Stimulated activated naive CD8-positive, alpha-beta T cell treated with anti-CD3 and anti-CD28 coated beads, Interleukin-15, Interleukin-2, amounts not matched to agents 100 ng/mL and 50 ng/mL, for 24 hours (primary cell): ENCODE measurements around the gene ZNF705A.
"Not testable (repeated sequence)": the region's sequence is repeated elsewhere in the genome, so short reads cannot be mapped to it uniquely, and the experiment has no call there.

ENCODE experiments used
- H3K27ac Mint-ChIP-seq: one replicate; pipeline ENCODE4 v1.8.0; 2021; ENCODE audit warnings: mild to moderate bottlenecking, mixed read lengths
- H3K27me3 Mint-ChIP-seq: one replicate; pipeline ENCODE4 v1.8.0; 2021; ENCODE audit warnings: mixed read lengths
- H3K36me3 Mint-ChIP-seq: one replicate; pipeline ENCODE4 v1.8.0; 2021; ENCODE audit warnings: low read depth, mixed read lengths
- H3K4me1 Mint-ChIP-seq: one replicate; pipeline ENCODE4 v1.8.0; 2021; ENCODE audit warnings: low read depth, mixed read lengths
- H3K4me3 Mint-ChIP-seq: one replicate; pipeline ENCODE4 v1.8.0; 2021; ENCODE audit warnings: mild to moderate bottlenecking, mixed read lengths
- H3K9me3 Mint-ChIP-seq: one replicate; pipeline ENCODE4 v1.8.0; 2021; ENCODE audit warnings: mixed read lengths

ZNF705A gene

DNA sequence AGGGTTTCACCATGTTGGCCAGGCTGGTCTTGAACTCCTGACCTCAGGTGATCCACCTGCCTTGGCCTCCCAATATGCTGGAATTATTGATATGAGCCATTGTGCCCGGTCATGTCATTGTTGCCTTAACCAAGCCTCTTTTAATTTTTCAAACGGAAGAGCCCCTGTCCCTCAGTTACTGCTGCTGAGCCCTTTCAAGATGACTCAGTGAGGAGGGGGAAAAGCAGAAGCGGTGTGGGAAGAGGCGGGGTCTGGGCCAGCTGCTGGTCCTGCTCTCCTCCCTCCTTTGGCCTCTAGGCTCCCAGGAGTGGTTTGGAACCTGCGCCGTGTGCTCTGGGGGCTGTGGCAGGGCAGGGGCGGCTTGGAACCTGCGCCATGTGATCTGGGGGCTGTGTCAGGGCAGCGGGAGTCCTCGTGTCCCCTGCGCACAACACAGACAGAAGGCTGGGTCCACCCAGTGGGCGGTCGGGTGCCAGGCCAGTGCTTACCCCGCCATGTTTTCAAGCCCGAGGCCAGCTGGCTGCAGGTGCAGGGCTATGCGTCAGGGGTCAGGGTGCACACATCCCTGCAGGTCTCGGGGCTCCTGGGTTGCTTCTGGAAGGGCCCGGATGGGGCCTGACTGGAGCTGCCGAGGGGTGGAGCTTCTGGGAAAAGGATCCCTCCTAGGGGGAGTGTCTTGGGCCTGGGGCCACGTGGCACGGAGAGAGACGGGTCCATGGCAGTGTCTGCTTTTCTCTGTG is 70.3 kb downstream of the ZNF705A start, which contains the start of gene FAM90A1:
Gene FAM90A1, minus strand, starts transcription at position 627 of the 740 bp plus-strand sequence. CDS start 2,786 bp downstream, outside the sequence.
- H3K4me1 Mint-ChIP-seq, H3K27me3 Mint-ChIP-seq, H3K36me3 Mint-ChIP-seq, H3K9me3 Mint-ChIP-seq, H3K27ac Mint-ChIP-seq: not testable (repeated sequence)
- H3K4me3 Mint-ChIP-seq = peak within 1 kb of the TSS; percentile 39

DNA sequence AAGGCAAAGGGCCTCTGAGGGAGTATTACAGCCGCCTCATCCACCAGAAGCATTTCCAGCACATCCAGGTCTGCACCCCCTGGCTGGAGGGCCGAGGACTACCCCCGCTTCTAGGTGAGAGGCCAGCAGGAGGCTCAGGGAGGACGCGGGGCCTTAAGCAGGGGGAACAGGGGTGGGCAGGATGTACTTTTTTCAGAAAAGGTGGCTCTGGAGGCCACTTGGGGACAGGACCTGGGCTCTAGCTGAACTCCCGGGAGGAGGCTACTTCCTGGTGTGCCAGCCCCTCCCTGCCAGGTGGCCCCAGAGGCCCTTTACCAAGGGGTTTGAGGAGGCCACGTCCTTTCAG is 70.9 kb downstream of the ZNF705A start:
- not testable (repeated sequence) for H3K27me3 Mint-ChIP-seq, H3K36me3 Mint-ChIP-seq, H3K9me3 Mint-ChIP-seq, H3K4me1 Mint-ChIP-seq, H3K27ac Mint-ChIP-seq
- H3K4me3 Mint-ChIP-seq = peak overlapping the region; percentile 20

DNA sequence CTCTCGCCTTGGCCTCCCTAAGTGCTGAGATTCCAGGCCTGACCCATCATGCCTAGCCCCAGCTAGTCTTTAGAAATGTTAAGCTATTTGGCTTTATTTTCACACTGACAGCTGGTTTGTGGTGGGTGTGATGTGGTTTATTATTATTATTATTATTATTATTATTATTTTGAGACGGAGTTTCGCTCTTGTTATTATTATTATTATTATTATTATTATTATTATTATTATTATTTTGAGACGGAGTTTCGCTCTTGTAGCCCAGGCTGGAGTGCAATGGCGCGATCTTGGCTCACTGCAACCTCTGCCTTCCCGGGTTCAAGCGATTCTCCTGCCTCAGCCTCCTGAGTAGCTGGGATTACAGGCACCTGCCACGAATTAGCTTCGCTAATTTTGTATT is 71.8 kb downstream of the ZNF705A start:
- H3K4me3 Mint-ChIP-seq, H3K36me3 Mint-ChIP-seq, H3K27ac Mint-ChIP-seq, H3K4me1 Mint-ChIP-seq, H3K9me3 Mint-ChIP-seq, H3K27me3 Mint-ChIP-seq: not testable (repeated sequence)

DNA sequence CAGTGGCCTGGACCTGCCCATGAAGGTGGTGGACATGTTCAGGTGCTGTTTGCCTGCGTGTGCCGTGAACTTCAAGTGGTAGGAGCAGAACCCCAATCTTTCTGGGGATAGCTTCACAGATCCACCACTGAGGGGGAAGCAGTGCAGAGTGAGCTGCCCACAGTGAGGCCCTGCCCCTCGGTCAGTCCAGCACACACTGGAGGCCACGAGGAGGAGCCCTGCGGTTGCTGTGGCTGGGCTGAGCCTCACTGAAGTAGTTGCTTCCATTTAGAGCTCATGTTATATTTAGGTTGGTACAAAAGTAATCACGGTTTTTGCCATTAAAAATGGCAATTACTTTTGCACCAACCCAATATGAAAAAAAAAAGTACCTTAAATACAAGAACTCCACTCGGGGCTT is 72.7 kb downstream of the ZNF705A start:
- not testable (repeated sequence) for H3K27ac Mint-ChIP-seq, H3K4me1 Mint-ChIP-seq, H3K4me3 Mint-ChIP-seq, H3K36me3 Mint-ChIP-seq, H3K9me3 Mint-ChIP-seq, H3K27me3 Mint-ChIP-seq
